Dendritic cell treated with granulocyte-macrophage colony-stimulating factor and Interleukin-4, amounts not matched to agents 40 ng/mL and 50 ng/mL, for 4 days (primary cell): ENCODE results near the gene MEGF11.
A peak's percentile ranks its signal among the peaks of the same experiment; 100 is the strongest.
"Not testable (repeated sequence)": the region's sequence is repeated elsewhere in the genome, so short reads cannot be mapped to it uniquely, and the experiment has no call there.

Experiments used
- H3K27ac Mint-ChIP-seq: one replicate; pipeline ENCODE4 v1.8.0; 2022; ENCODE audit warnings: mild to moderate bottlenecking, mixed read lengths
- H3K27me3 Mint-ChIP-seq: one replicate; pipeline ENCODE4 v1.8.0; 2022; ENCODE audit warnings: mild to moderate bottlenecking, mixed read lengths
- H3K36me3 Mint-ChIP-seq: one replicate; pipeline ENCODE4 v1.8.0; 2022; ENCODE audit warnings: low read depth, mixed read lengths
- H3K4me1 Mint-ChIP-seq: one replicate; pipeline ENCODE4 v1.8.0; 2022; ENCODE audit warnings: low read depth, mixed read lengths
- H3K4me3 Mint-ChIP-seq: one replicate; pipeline ENCODE4 v1.8.0; 2022; ENCODE audit warnings: mild to moderate bottlenecking, moderate library complexity, mixed read lengths
- H3K9me3 Mint-ChIP-seq: one replicate; pipeline ENCODE4 v1.8.0; 2022; ENCODE audit warnings: mixed read lengths
- intact Hi-C: fragments of 100-400 bp; cut with micrococcal nuclease; formaldehyde crosslinking; loops from one replicate; pipeline ENCODE4 v1.15.0; 2022

MEGF11 gene

GRCh38 chr15:66261056-66261455 is 7.5 kb upstream of the MEGF11 start:
- Mint-ChIP-seq H3K27ac (no peak overlapping the region), H3K4me3 (no peak overlapping the region), H3K9me3 (no peaks in the 10 kb centered on the region), H3K27me3 (peaks cover 37% of the 10 kb centered on the region), H3K36me3 (no peaks in the 10 kb centered on the region), H3K4me1 (no peaks in the 10 kb centered on the region)
- intact Hi-C loops = no loop called here

GRCh38 chr15:66256692-66257091 is 3.1 kb upstream of the MEGF11 start:
- peaks cover 26% of the 10 kb centered on the region for H3K4me1 Mint-ChIP-seq
- H3K27ac Mint-ChIP-seq = no peak overlapping the region
- H3K27me3 Mint-ChIP-seq = peaks cover 68% of the 10 kb centered on the region
- no peaks in the 10 kb centered on the region for H3K36me3 Mint-ChIP-seq
- H3K9me3 Mint-ChIP-seq = no peaks in the 10 kb centered on the region
- H3K4me3 Mint-ChIP-seq = no peak overlapping the region
- intact Hi-C loops = no loop called here

- Mint-ChIP-seq H3K27me3 (peaks cover 80% of the 10 kb centered on the region), H3K9me3 (no peaks in the 10 kb centered on the region), H3K36me3 (no peaks in the 10 kb centered on the region), H3K27ac (no peak overlapping the region), H3K4me3 (no peak overlapping the region), H3K4me1 (peaks cover 30% of the 10 kb centered on the region)
- intact Hi-C loops = no loop called here
Measured at GRCh38 chr15:66254951-66255676, 1.6 kb upstream of the MEGF11 start.

- Mint-ChIP-seq H3K27me3 (peaks cover 83% of the 10 kb centered on the region), H3K27ac (no peak overlapping the region), H3K36me3 (no peaks in the 10 kb centered on the region), H3K4me3 (peak overlapping the region; percentile 76), H3K9me3 (no peaks in the 10 kb centered on the region), H3K4me1 (peaks cover 30% of the 10 kb centered on the region)
- intact Hi-C loops = no loop called here
Measured at GRCh38 chr15:66254089-66254950, 770 bp upstream of the MEGF11 start.

GRCh38 chr15:66252685-66253417 is 699 bp downstream of the MEGF11 start:
- Mint-ChIP-seq H3K27ac (no peak overlapping the region), H3K4me3 (peak overlapping the region; percentile 71), H3K36me3 (no peaks in the 10 kb centered on the region), H3K27me3 (peaks cover 90% of the 10 kb centered on the region), H3K9me3 (no peaks in the 10 kb centered on the region), H3K4me1 (peaks cover 30% of the 10 kb centered on the region)
- intact Hi-C loops = no loop called here

- peaks cover 93% of the 10 kb centered on the region for H3K27me3 Mint-ChIP-seq
- no peaks in the 10 kb centered on the region for H3K9me3 Mint-ChIP-seq
- H3K4me1 Mint-ChIP-seq = peaks cover 30% of the 10 kb centered on the region
- no peaks in the 10 kb centered on the region for H3K36me3 Mint-ChIP-seq
- H3K27ac Mint-ChIP-seq = no peak overlapping the region
- peak overlapping the region; percentile 71 for H3K4me3 Mint-ChIP-seq
- intact Hi-C loops = no loop called here
Measured at GRCh38 chr15:66251790-66252684, 1.5 kb downstream of the MEGF11 start.

- H3K4me1 Mint-ChIP-seq = peaks cover 30% of the 10 kb centered on the region
- H3K27ac Mint-ChIP-seq = no peak overlapping the region
- H3K9me3 Mint-ChIP-seq = no peaks in the 10 kb centered on the region
- no peaks in the 10 kb centered on the region for H3K36me3 Mint-ChIP-seq
- peaks cover 88% of the 10 kb centered on the region for H3K27me3 Mint-ChIP-seq
- intact Hi-C loops = no loop called here
- no peak overlapping the region for H3K4me3 Mint-ChIP-seq
Measured at GRCh38 chr15:66251065-66251789, 2.3 kb downstream of the MEGF11 start.

GRCh38 chr15:66249605-66250174 is 3.9 kb downstream of the MEGF11 start:
- peaks cover 79% of the 10 kb centered on the region for H3K27me3 Mint-ChIP-seq
- no peaks in the 10 kb centered on the region for H3K9me3 Mint-ChIP-seq
- no peak overlapping the region for H3K4me3 Mint-ChIP-seq
- H3K36me3 Mint-ChIP-seq = no peaks in the 10 kb centered on the region
- peaks cover 28% of the 10 kb centered on the region for H3K4me1 Mint-ChIP-seq
- no peak overlapping the region for H3K27ac Mint-ChIP-seq
- intact Hi-C loops = no loop called here

- Mint-ChIP-seq H3K36me3 (no peaks in the 10 kb centered on the region), H3K4me1 (peaks cover 7% of the 10 kb centered on the region), H3K27me3 (peaks cover 57% of the 10 kb centered on the region), H3K4me3 (no peak overlapping the region), H3K9me3 (no peaks in the 10 kb centered on the region), H3K27ac (no peak overlapping the region)
- intact Hi-C loops = no loop called here
Measured at GRCh38 chr15:66246937-66247336, 6.6 kb downstream of the MEGF11 start.

- intact Hi-C loops = not testable (repeated sequence)
Measured at GRCh38 chr15:66245832-66246231, 7.7 kb downstream of the MEGF11 start.

GRCh38 chr15:66241908-66242285 is 11.7 kb downstream of the MEGF11 start:
- Mint-ChIP-seq H3K9me3 (no peaks in the 10 kb centered on the region), H3K4me3 (no peak overlapping the region), H3K4me1 (no peaks in the 10 kb centered on the region), H3K27me3 (peaks cover 14% of the 10 kb centered on the region), H3K36me3 (no peaks in the 10 kb centered on the region), H3K27ac (no peak overlapping the region)
- intact Hi-C loops = no loop called here

More at GRCh38 chr15:66245832-66246231, 7.7 kb downstream of the MEGF11 start:
- H3K4me3 Mint-ChIP-seq, H3K9me3 Mint-ChIP-seq, H3K4me1 Mint-ChIP-seq, H3K27ac Mint-ChIP-seq, H3K36me3 Mint-ChIP-seq: not testable (repeated sequence)
- H3K27me3 Mint-ChIP-seq = peaks cover 46% of the 10 kb centered on the region

- H3K9me3 Mint-ChIP-seq = no peaks in the 10 kb centered on the region
- no peaks in the 10 kb centered on the region for H3K36me3 Mint-ChIP-seq
- H3K27ac Mint-ChIP-seq = no peak overlapping the region
- intact Hi-C loops = no loop called here
- H3K4me3 Mint-ChIP-seq = no peak overlapping the region
- H3K27me3 Mint-ChIP-seq = peaks cover 15% of the 10 kb centered on the region
- H3K4me1 Mint-ChIP-seq = no peaks in the 10 kb centered on the region
Measured at GRCh38 chr15:66241087-66241907, 12.3 kb downstream of the MEGF11 start.
